HepG2 (cell line): ENCODE results near the gene GPR55. TPM values are rescaled to one million over a fixed set of nuclear protein-coding genes. Genes with fewer than 3 reads are reported as not detected.

Source experiments
- ATAC-seq: fragments of 200-7000 bp; cut with Tn5 transposase; 3 replicates; pipeline ENCODE4 v1.9.1; 2020; ENCODE audit warnings: mild to moderate bottlenecking, moderate library complexity
- BruUV-seq: library from RNA; stranded (reverse); fragments of 400-500 nt; replicated peaks from 2 replicates; lab custom pipeline; 2021; lab: Mats Ljungman, UMichigan
- CTCF ChIA-PET: fragments of 300-600 bp; formaldehyde crosslinking; extraction: SDS; loops from one replicate; lab custom pipeline; 2021; ENCODE audit warnings: low total read pairs, inconsistent platforms, low intra/inter-chr PET ratio; lab: Yijun Ruan, JAX
- POLR2A ChIA-PET: fragments of 350-600 bp; sonication (Branson Sonifier 250); formaldehyde crosslinking; loops from one replicate; lab custom pipeline; 2020; ENCODE audit warnings: antibody characterized with exemption, inconsistent platforms; lab: Yijun Ruan, JAX
- DNase-seq: peaks from one replicate; pipeline ENCODE4 v3.0.0-alpha.2; 2015; ENCODE audit warnings: low spot score
- FAIRE-seq: peaks from 3 replicates; lab custom pipeline; 2011; peaks lifted over from hg19 to GRCh38; lab: Jason Lieb, UNC
- H2AFZ ChIP-seq: one replicate; pipeline ENCODE4 v1.6.1; 2011; ENCODE audit warnings: low read length, inconsistent platforms
- H3K27ac ChIP-seq: fragments of 300-600 bp; 3 replicates; pipeline ENCODE4 v1.8.0; 2011; ENCODE audit warnings: mixed run types, mild to moderate bottlenecking, mixed read lengths, low read length, inconsistent platforms; ENCODE audit not compliant: insufficient read depth; ENCODE audit errors: extremely low read length
- H3K27me3 ChIP-seq, 2 experiments: fragments of 200-600 bp in 1 of 2; 2 replicates in 1 of 2; 3 replicates in 1 of 2; pipeline versions ENCODE4 v1.6.0 to v1.8.0; 2011; ENCODE audit warnings: low read length in 2 of 2, mild to moderate bottlenecking in 2 of 2, moderate library complexity in 2 of 2, inconsistent platforms in 1 of 2; ENCODE audit not compliant: insufficient read depth in 2 of 2, control insufficient read depth in 1 of 2
- H3K36me3 ChIP-seq, 2 experiments: fragments of 200-600 bp in 1 of 2; replicated peaks in 1 of 2; 2 replicates in 1 of 2; 3 replicates in 1 of 2; pipeline versions ENCODE4 v1.5.1 to v1.8.0; 2011; ENCODE audit warnings: low read length in 2 of 2, inconsistent platforms in 1 of 2; ENCODE audit not compliant: insufficient read depth in 2 of 2, control insufficient read depth in 1 of 2
- H3K4me1 ChIP-seq: 2 replicates; pipeline ENCODE4 v1.5.1; 2012; ENCODE audit warnings: low read length, inconsistent platforms; ENCODE audit not compliant: insufficient read depth
- H3K4me2 ChIP-seq: 2 replicates; pipeline ENCODE4 v1.6.0; 2011; ENCODE audit warnings: low read depth, low read length, inconsistent platforms
- H3K4me3 ChIP-seq, 3 experiments: fragments of 200-600 bp in 1 of 3; sonication (generic), shearing (Covaris generic) in 1 of 3; replicated peaks in 1 of 3; 2 replicates each; pipeline ENCODE4 v1.5.1; 2011 to 2016; ENCODE audit warnings: low read length in 3 of 3, inconsistent platforms in 2 of 3, low read depth in 2 of 3, mild to moderate bottlenecking in 2 of 3, control low read depth in 1 of 3, mixed read lengths in 1 of 3; ENCODE audit not compliant: insufficient read depth in 1 of 3
- H3K79me2 ChIP-seq: one replicate; pipeline ENCODE4 v1.6.1; 2011; ENCODE audit warnings: low read length, inconsistent platforms; ENCODE audit not compliant: insufficient read depth
- H3K9ac ChIP-seq: 2 replicates; pipeline ENCODE4 v1.6.0; 2011; ENCODE audit warnings: mild to moderate bottlenecking, low read depth, low read length, inconsistent platforms; ENCODE audit not compliant: insufficient read depth
- H3K9me3 ChIP-seq: 2 replicates; pipeline ENCODE4 v1.5.1; 2012; ENCODE audit warnings: mild to moderate bottlenecking, low read length
- H4K20me1 ChIP-seq: 2 replicates; pipeline ENCODE4 v1.6.0; 2011; ENCODE audit warnings: inconsistent platforms, mild to moderate bottlenecking, low read length, moderate library complexity; ENCODE audit not compliant: insufficient read depth
- CENPX ChIP-seq: sonication (generic); formaldehyde crosslinking; IDR thresholded peaks from 2 replicates; pipeline ENCODE4 v1.9.0; 2021; ENCODE audit warnings: mild to moderate bottlenecking, missing genetic modification reagents, moderate library complexity
- HIC2 ChIP-seq: sonication (generic); formaldehyde crosslinking; IDR thresholded peaks from 2 replicates; pipeline ENCODE4 v1.9.0; 2022; ENCODE audit warnings: low read depth, missing genetic modification reagents
- IKZF4 ChIP-seq: sonication (generic); formaldehyde crosslinking; IDR thresholded peaks from 2 replicates; pipeline ENCODE4 v1.5.1; 2020; ENCODE audit warnings: borderline replicate concordance, mild to moderate bottlenecking, low read depth, missing genetic modification reagents; ENCODE audit errors: not compliant biosample characterization
- NFE2L2 ChIP-seq: fragments of 150-350 bp; IDR thresholded peaks from 2 replicates; pipeline ENCODE4 v1.6.1; 2014; ENCODE audit warnings: low read length
- PAWR ChIP-seq: sonication (generic); formaldehyde crosslinking; IDR thresholded peaks from 2 replicates; pipeline ENCODE4 v1.4.0; 2020; ENCODE audit warnings: missing genetic modification reagents, mild to moderate bottlenecking, borderline replicate concordance
- RXRA ChIP-seq: sonication (generic); formaldehyde crosslinking; IDR thresholded peaks from 2 replicates; pipeline ENCODE4 v1.5.1; 2020; ENCODE audit warnings: missing genetic modification reagents
- SAFB2 ChIP-seq: sonication (generic); formaldehyde crosslinking; IDR thresholded peaks from 2 replicates; pipeline ENCODE4 v1.5.1; 2020; ENCODE audit warnings: missing genetic modification reagents, low read depth, mild to moderate bottlenecking, borderline replicate concordance
- SRSF9 ChIP-seq: fragments of 200-400 bp; formaldehyde crosslinking; IDR thresholded peaks from 2 replicates; pipeline ENCODE4 v1.6.1; 2018; ENCODE audit warnings: borderline replicate concordance, mild to moderate bottlenecking, low read depth, low read length; ENCODE audit not compliant: insufficient read depth, poor library complexity, severe bottlenecking
- TP53 ChIP-seq: sonication (generic); formaldehyde crosslinking; conservative IDR thresholded peaks from 2 replicates; pipeline ENCODE4 v1.4.0; 2020; ENCODE audit warnings: missing genetic modification reagents
- ZFY ChIP-seq: sonication (generic); formaldehyde crosslinking; IDR thresholded peaks from 2 replicates; pipeline ENCODE4 v1.4.0; 2020; ENCODE audit warnings: missing genetic modification reagents
- ZSCAN5A ChIP-seq: sonication (generic); formaldehyde crosslinking; IDR thresholded peaks from 2 replicates; pipeline ENCODE4 v1.8.0; 2022; ENCODE audit warnings: mild to moderate bottlenecking, missing genetic modification reagents, borderline replicate concordance
- WGBS: methylation state at CpG from one replicate; pipeline ENCODE4 v1.1.6; 2017; ENCODE audit warnings: low lambda C conversion rate; 5-methylcytosine and 5-hydroxymethylcytosine counted together
- in situ Hi-C: cut with HindIII; loops from 2 replicates; pipeline ENCODE4 v1.10.0; 2017; ENCODE audit warnings: low pct_unique_long_range_greater_than_20kb; ENCODE audit not compliant: extremely low pct_ligation_motif_present
- intact Hi-C: fragments of 100-400 bp; cut with micrococcal nuclease; formaldehyde crosslinking; loops from one replicate; pipeline ENCODE4 v1.10.0; 2022; ENCODE audit not compliant: unreplicated experiment
- polyA plus RNA-seq, 8 experiments: library from polyadenylated mRNA; depleted of rRNA in 3 of 8; stranded (reverse) in 7 of 8; unstranded in 1 of 8; fragments of >200 nt; fragmentation: Illumina TruSeq in 4 of 8; extraction: Trizol in 4 of 8; gene quantifications; 2 replicates each; pipeline versions ENCODE4 v1.2.1 to v1.2.3, GENCODE V29; 2011 to 2016; ENCODE audit warnings: low read depth in 4 of 8, missing spikeins in 1 of 8, mixed read lengths in 1 of 8; ENCODE audit not compliant: insufficient read depth in 1 of 8
- total RNA-seq, 5 experiments: library from RNA; depleted of rRNA; stranded (reverse); fragments of >200 nt; fragmentation: Illumina TruSeq; extraction: Trizol; gene quantifications; 2 replicates each; pipeline ENCODE4 v1.2.3, GENCODE V29; 2016; ENCODE audit warnings: low read depth in 1 of 5
- TF ChIP-seq, protein P1 (sequence below): sonication (generic); formaldehyde crosslinking; IDR thresholded peaks from 2 replicates; pipeline ENCODE4 v1.5.1; 2020; ENCODE audit warnings: mild to moderate bottlenecking, missing genetic modification reagents, borderline replicate concordance

GPR55 gene
- total and polyA plus RNA-seq, 2 of the 13 experiments (the other 11 are each of a cell fraction or from before 2014, with no cell fraction given): not detected

GRCh38 chr2:230954746-230955145, 29.7 kb upstream of the GPR55 start:
- H3K27ac ChIP-seq: no peak overlapping the region
- no TSS peak for BruUV-seq
- 0 out of 2 replicates have a peak, but pooled peaks cover 6% of the 10 kb centered on the region for H3K4me1 ChIP-seq
- peaks cover 7 to 57% of the 10 kb centered on the region in 2 experiments; a peak in 4 of 5 replicates for H3K27me3 ChIP-seq
- ChIA-PET POLR2A (no interaction called here), CTCF (no interaction called here)
- H2AFZ ChIP-seq: no peak overlapping the region
- H3K79me2 ChIP-seq: no peaks in the 10 kb centered on the region
- H3K9ac ChIP-seq: no peak overlapping the region
- no peaks in the 10 kb centered on the region for H4K20me1 ChIP-seq
- H3K9me3 ChIP-seq: no peaks in the 10 kb centered on the region
- no peak for TF ChIP-seq RXRA (CRISPR knock-in tag)
- no peak for TF ChIP-seq IKZF4 (CRISPR knock-in tag)
- TF ChIP-seq, protein P1, sequence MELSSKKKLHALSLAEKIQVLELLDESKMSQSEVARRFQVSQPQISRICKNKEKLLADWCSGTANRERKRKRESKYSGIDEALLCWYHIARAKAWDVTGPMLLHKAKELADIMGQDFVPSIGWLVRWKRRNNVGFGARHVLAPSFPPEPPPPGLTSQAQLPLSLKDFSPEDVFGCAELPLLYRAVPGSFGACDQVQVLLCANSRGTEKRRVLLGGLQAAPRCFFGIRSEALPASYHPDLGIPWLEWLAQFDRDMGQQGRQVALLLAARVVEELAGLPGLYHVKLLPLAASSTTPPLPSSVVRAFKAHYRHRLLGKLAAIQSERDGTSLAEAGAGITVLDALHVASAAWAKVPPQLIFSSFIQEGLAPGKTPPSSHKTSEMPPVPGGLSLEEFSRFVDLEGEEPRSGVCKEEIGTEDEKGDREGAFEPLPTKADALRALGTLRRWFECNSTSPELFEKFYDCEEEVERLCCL (CRISPR knock-in tag): no peak
- no peak for TF ChIP-seq ZSCAN5A (CRISPR knock-in tag)
- DNase-seq (no peak), ATAC-seq (no peak), FAIRE-seq (no peak)
- H3K4me3 ChIP-seq: no peak overlapping the region
- no peak overlapping the region for H3K4me2 ChIP-seq
- in situ Hi-C loops: no loop called here
- no peaks in the 10 kb centered on the region for H3K36me3 ChIP-seq
- intact Hi-C loops: loop anchor here (10.0 kb wide), 1 partner anchor 460 kb away; no protein-coding TSS in a partner anchor

- Histone ChIP-seq H3K27ac (no peak overlapping the region), H2AFZ (no peak overlapping the region), H3K4me3 (no peak overlapping the region), H3K9me3 (no peaks in the 10 kb centered on the region), H3K9ac (no peak overlapping the region), H3K27me3 (peaks cover 7 to 54% of the 10 kb centered on the region in 2 experiments; a peak in 4 of 5 replicates), H4K20me1 (no peaks in the 10 kb centered on the region), H3K4me2 (no peak overlapping the region), H3K4me1 (no peaks in the 10 kb centered on the region), H3K36me3 (no peaks in the 10 kb centered on the region), H3K79me2 (no peaks in the 10 kb centered on the region)
- intact Hi-C loops (loop anchor here (10.0 kb wide), 1 partner anchor 459 kb away; no protein-coding TSS in a partner anchor), in situ Hi-C loops (no loop called here)
- DNase-seq: no peak
- BruUV-seq: no TSS peak
- no peak for FAIRE-seq
- 14% methylated on average over 4 of the region's 9 CpGs for WGBS
- POLR2A ChIA-PET: no interaction called here
- CTCF ChIA-PET: no interaction called here
- no peak for ATAC-seq
- TF ChIP-seq HIC2 (CRISPR knock-in tag): no peak
- no peak for TF ChIP-seq PAWR (CRISPR knock-in tag)
- TF ChIP-seq SAFB2 (CRISPR knock-in tag): no peak
- TF ChIP-seq ZFY (CRISPR knock-in tag): no peak
- no peak for TF ChIP-seq CENPX (CRISPR knock-in tag)
- TF ChIP-seq NFE2L2: no peak
- TF ChIP-seq SRSF9: no peak
- TF ChIP-seq TP53 (CRISPR knock-in tag): no peak
These were observed 28.8 kb upstream of the GPR55 start for GRCh38 chr2:230953845-230954244.
